H1 (cell line): Measurements from ENCODE around the gene SCCPDH. TPM values are rescaled to one million over a fixed set of nuclear protein-coding genes. Genes with fewer than 3 reads are reported as not detected.

Source experiments
- CTCF ChIA-PET: fragments of 300-600 bp; sonication (Branson Sonifier 250); formaldehyde crosslinking; loops from one replicate; lab custom pipeline; 2021; ENCODE audit not compliant: partially characterized antibody; lab: Charles Lee
- POLR2A ChIA-PET: fragments of 300-600 bp; sonication (Branson Sonifier 250); formaldehyde crosslinking; loops from one replicate; lab custom pipeline; 2021; ENCODE audit warnings: inconsistent platforms; ENCODE audit not compliant: partially characterized antibody; lab: Charles Lee
- DNase-seq, 2 experiments: peaks; one replicate each; pipeline versions ENCODE4 v3.0.0 to v3.0.0-alpha.2; 2010 to 2022; ENCODE audit warnings: low spot score in 2 of 2, low read depth in 1 of 2, mixed read lengths in 1 of 2
- FAIRE-seq: peaks from 2 replicates; lab custom pipeline; 2011; peaks lifted over from hg19 to GRCh38; lab: Jason Lieb, UNC
- H2AFZ ChIP-seq: 2 replicates; pipeline ENCODE4 v1.8.1; 2012; ENCODE audit warnings: low read length, inconsistent platforms
- H2AK5ac ChIP-seq: 2 replicates; pipeline ENCODE4 v1.6.1; 2013; ENCODE audit warnings: low read depth, low read length
- H2BK120ac ChIP-seq: replicated peaks from 2 replicates; pipeline ENCODE3; 2013; ENCODE audit warnings: low read depth, low read length, inconsistent platforms
- H2BK12ac ChIP-seq: 2 replicates; pipeline ENCODE4 v1.6.1; 2013; ENCODE audit warnings: low read depth, low read length
- H2BK15ac ChIP-seq: 2 replicates; pipeline ENCODE4 v1.6.1; 2013; ENCODE audit warnings: low read length
- H2BK20ac ChIP-seq: 2 replicates; pipeline ENCODE4 v1.6.1; 2013; ENCODE audit warnings: low read length
- H2BK5ac ChIP-seq: 2 replicates; pipeline ENCODE4 v1.6.1; 2013; ENCODE audit warnings: low read depth, low read length
- H3K14ac ChIP-seq: 2 replicates; pipeline ENCODE4 v1.6.1; 2013; ENCODE audit warnings: inconsistent platforms; ENCODE audit not compliant: insufficient read length
- H3K18ac ChIP-seq: 2 replicates; pipeline ENCODE4 v1.6.1; 2013; ENCODE audit warnings: low read length; ENCODE audit errors: extremely low read depth
- H3K23ac ChIP-seq: 2 replicates; pipeline ENCODE4 v1.6.1; 2013; ENCODE audit warnings: inconsistent platforms; ENCODE audit not compliant: insufficient read length
- H3K23me2 ChIP-seq: 2 replicates; pipeline ENCODE4 v1.6.1; 2013; ENCODE audit warnings: low read depth, low read length
- H3K27ac ChIP-seq: 2 replicates; pipeline ENCODE4 v1.6.1; 2011; ENCODE audit warnings: low read depth, low read length, inconsistent platforms
- H3K27me3 ChIP-seq, 4 experiments: replicated peaks in 1 of 4; 1 replicate in 1 of 4; 2 replicates in 3 of 4; pipeline versions ENCODE4 v1.6.1 to v1.8.1; 2011 to 2013; ENCODE audit warnings: low read length in 3 of 4, mild to moderate bottlenecking in 3 of 4, inconsistent platforms in 2 of 4, mixed read lengths in 2 of 4, moderate library complexity in 1 of 4; ENCODE audit not compliant: control insufficient read depth in 3 of 4, insufficient read depth in 3 of 4; ENCODE audit errors: extremely low read depth in 1 of 4
- H3K36me3 ChIP-seq, 4 experiments: 2 replicates each; pipeline versions ENCODE4 v1.6.1 to v1.8.1; 2011 to 2013; ENCODE audit warnings: mild to moderate bottlenecking in 4 of 4, low read length in 3 of 4, moderate library complexity in 2 of 4, control low read depth in 1 of 4, inconsistent platforms in 1 of 4; ENCODE audit not compliant: insufficient read depth in 4 of 4, control insufficient read depth in 2 of 4
- H3K4ac ChIP-seq: replicated peaks from 2 replicates; pipeline ENCODE3; 2013; ENCODE audit warnings: low read length, low read depth, mixed read lengths, inconsistent platforms; ENCODE audit not compliant: insufficient read length
- H3K4me1 ChIP-seq, 4 experiments: replicated peaks in 1 of 4; 1 replicate in 1 of 4; 2 replicates in 3 of 4; pipeline versions ENCODE4 v1.6.1 to v1.8.1; 2011 to 2013; ENCODE audit warnings: low read length in 3 of 4, inconsistent platforms in 2 of 4, mixed read lengths in 1 of 4; ENCODE audit not compliant: insufficient read depth in 4 of 4, control insufficient read depth in 3 of 4
- H3K4me2 ChIP-seq, 2 experiments: 2 replicates each; pipeline versions ENCODE4 v1.6.1 to v1.8.1; 2011 to 2013; ENCODE audit warnings: low read depth in 2 of 2, low read length in 2 of 2, control low read depth in 1 of 2, inconsistent platforms in 1 of 2, mild to moderate bottlenecking in 1 of 2; ENCODE audit not compliant: insufficient read depth in 1 of 2
- H3K4me3 ChIP-seq, 4 experiments: fragments of 200-600, 300-600 bp in 1 of 4; sonication (generic), shearing (Covaris generic), sonication (Bioruptor Twin) in 1 of 4; 2 replicates each; pipeline versions ENCODE4 v1.5.1 to v1.8.1; 2011 to 2016; ENCODE audit warnings: low read length in 4 of 4, low read depth in 3 of 4, control low read depth in 2 of 4, inconsistent platforms in 2 of 4, mild to moderate bottlenecking in 2 of 4, mixed read lengths in 1 of 4, moderate library complexity in 1 of 4; ENCODE audit not compliant: insufficient read depth in 2 of 4; ENCODE audit errors: extremely low read depth in 1 of 4
- H3K56ac ChIP-seq: replicated peaks from 2 replicates; pipeline ENCODE3; 2013; ENCODE audit warnings: low read depth, mild to moderate bottlenecking, mixed read lengths, low read length, inconsistent platforms; ENCODE audit not compliant: insufficient read length
- H3K79me1 ChIP-seq: 2 replicates; pipeline ENCODE4 v1.6.1; 2013; ENCODE audit warnings: low read depth, low read length, control low read depth
- H3K79me2 ChIP-seq, 2 experiments: 2 replicates each; pipeline versions ENCODE4 v1.6.1 to v1.8.1; 2012 to 2013; ENCODE audit warnings: low read length in 2 of 2, mild to moderate bottlenecking in 2 of 2, inconsistent platforms in 1 of 2; ENCODE audit not compliant: insufficient read depth in 2 of 2, control insufficient read depth in 1 of 2
- H3K9ac ChIP-seq, 4 experiments: replicated peaks in 1 of 4; 1 replicate in 1 of 4; 2 replicates in 3 of 4; pipeline versions ENCODE4 v1.6.1 to v1.8.1; 2011 to 2013; ENCODE audit warnings: low read depth in 3 of 4, low read length in 3 of 4, control low read depth in 2 of 4, mild to moderate bottlenecking in 2 of 4, moderate library complexity in 2 of 4, inconsistent platforms in 1 of 4; ENCODE audit errors: extremely low read depth in 1 of 4
- H3K9me3 ChIP-seq, 2 experiments: 2 replicates each; pipeline versions ENCODE4 v1.6.1 to v1.8.1; 2012 to 2013; ENCODE audit warnings: mild to moderate bottlenecking in 2 of 2, moderate library complexity in 2 of 2, control low read depth in 1 of 2, inconsistent platforms in 1 of 2, low read depth in 1 of 2, low read length in 1 of 2, mixed read lengths in 1 of 2; ENCODE audit not compliant: insufficient read depth in 2 of 2
- H4K20me1 ChIP-seq, 2 experiments: replicated peaks in 1 of 2; 2 replicates each; pipeline versions ENCODE3 to v1.8.1; 2011 to 2013; ENCODE audit warnings: inconsistent platforms in 2 of 2, low read length in 2 of 2, mild to moderate bottlenecking in 1 of 2; ENCODE audit not compliant: insufficient read depth in 2 of 2, control insufficient read depth in 1 of 2
- H4K5ac ChIP-seq: 2 replicates; pipeline ENCODE4 v1.6.1; 2013; ENCODE audit warnings: low read length, low read depth, mixed read lengths, inconsistent platforms; ENCODE audit not compliant: insufficient read length
- H4K8ac ChIP-seq: 2 replicates; pipeline ENCODE4 v1.8.0; 2013; ENCODE audit warnings: mild to moderate bottlenecking, moderate library complexity, low read length, inconsistent platforms; ENCODE audit not compliant: insufficient read depth; ENCODE audit errors: extremely low read depth
- H4K91ac ChIP-seq: replicated peaks from 2 replicates; pipeline ENCODE3; 2013; ENCODE audit warnings: low read length, mixed read lengths, inconsistent platforms; ENCODE audit not compliant: insufficient read length
- BCL11A ChIP-seq, 2 experiments: IDR thresholded peaks; one replicate each; pipeline ENCODE4 v1.6.1; 2011; ENCODE audit warnings: low read depth in 2 of 2, low read length in 2 of 2, mild to moderate bottlenecking in 2 of 2
- CEBPB ChIP-seq: IDR thresholded peaks from 2 replicates; pipeline ENCODE4 v1.6.1; 2012; ENCODE audit warnings: low read depth, low read length
- CREB1 ChIP-seq: IDR thresholded peaks from 2 replicates; pipeline ENCODE4 v1.6.1; 2012; ENCODE audit warnings: inconsistent platforms
- E2F6 ChIP-seq: IDR thresholded peaks from 2 replicates; pipeline ENCODE4 v1.6.1; 2012; ENCODE audit warnings: inconsistent platforms
- EZH2 ChIP-seq: fragments of 200-600 bp; sonication (generic); IDR thresholded peaks from 2 replicates; pipeline ENCODE4 v1.7.1; 2012; ENCODE audit warnings: low read depth, mild to moderate bottlenecking, moderate library complexity, low read length, inconsistent platforms; ENCODE audit not compliant: severe bottlenecking
- HDAC2 ChIP-seq, 2 experiments: fragments of 300-600 bp in 1 of 2; sonication (generic) in 1 of 2; IDR thresholded peaks; 2 replicates each; pipeline ENCODE4 v1.6.1; 2011 to 2012; ENCODE audit warnings: low read depth in 2 of 2, low read length in 2 of 2, mild to moderate bottlenecking in 2 of 2, moderate library complexity in 2 of 2, borderline replicate concordance in 1 of 2, inconsistent platforms in 1 of 2
- JUN ChIP-seq: IDR thresholded peaks from 2 replicates; pipeline ENCODE4 v1.6.1; 2011; ENCODE audit warnings: low read depth, mild to moderate bottlenecking, improper control_type of control experiment, low read length
- MAX ChIP-seq: IDR thresholded peaks from 2 replicates; pipeline ENCODE4 v1.6.1; 2012; ENCODE audit warnings: inconsistent platforms
- NRF1 ChIP-seq: IDR thresholded peaks from 2 replicates; pipeline ENCODE4 v1.6.1; 2011; ENCODE audit warnings: mild to moderate bottlenecking, low read depth, low read length, improper control_type of control experiment
- POLR2A ChIP-seq, 2 experiments: IDR thresholded peaks; 1 replicate in 1 of 2; 2 replicates in 1 of 2; pipeline ENCODE4 v1.6.1; 2011; ENCODE audit warnings: low read depth in 2 of 2, low read length in 2 of 2, mild to moderate bottlenecking in 2 of 2; ENCODE audit errors: control extremely low read depth in 1 of 2
- RBBP5 ChIP-seq: IDR thresholded peaks from 2 replicates; pipeline ENCODE4 v1.7.1; 2012; ENCODE audit warnings: low read depth, mild to moderate bottlenecking, inconsistent platforms, low read length, moderate library complexity, borderline replicate concordance
- RXRA ChIP-seq: IDR thresholded peaks from 2 replicates; pipeline ENCODE4 v1.6.1; 2011; ENCODE audit warnings: low read depth, mild to moderate bottlenecking, low read length, moderate library complexity; ENCODE audit not compliant: insufficient read depth
- TAF1 ChIP-seq: IDR thresholded peaks from 2 replicates; pipeline ENCODE4 v1.6.1; 2011; ENCODE audit warnings: mild to moderate bottlenecking, low read depth, low read length
- YY1 ChIP-seq: IDR thresholded peaks from 2 replicates; pipeline ENCODE4 v1.6.1; 2011; ENCODE audit warnings: low read depth, mild to moderate bottlenecking, low read length
- WGBS, 2 experiments: shearing (Covaris generic) in 1 of 2; methylation state at CpG; one replicate each; pipeline versions ENCODE4 v1.1.6 to v1.1.7; 2013 to 2015; ENCODE audit warnings: low lambda C conversion rate in 2 of 2, mixed read lengths in 2 of 2, inconsistent platforms in 1 of 2, low coverage in 1 of 2, missing lambda C conversion rate in 1 of 2; ENCODE audit not compliant: insufficient replicate concordance in 2 of 2, insufficient coverage in 1 of 2, insufficient read length in 1 of 2; ENCODE audit errors: extremely low coverage in 1 of 2, missing lambda C conversion rate in 1 of 2; 5-methylcytosine and 5-hydroxymethylcytosine counted together
- polyA plus RNA-seq, 7 experiments: library from polyadenylated mRNA; depleted of rRNA in 3 of 7; stranded (reverse) in 5 of 7; unstranded in 2 of 7; fragments of >200 nt in 5 of 7; fragments of 200-250 nt in 2 of 7; gene quantifications; 1 replicate in 5 of 7; 2 replicates in 1 of 7; 4 replicates in 1 of 7; pipeline versions ENCODE4 v1.2.1 to v1.2.3, GENCODE V29; 2011 to 2013; ENCODE audit warnings: missing spikeins in 2 of 7, mixed read lengths in 2 of 7
- total RNA-seq: library from RNA; stranded (reverse); fragmentation: NEBNext Ultra II Directional; extraction: Animal tissue kit (Norgen Biotek cat#: 25700); gene quantifications from 2 replicates; pipeline ENCODE4 v1.2.1, GENCODE V29; 2021

The SCCPDH gene
- total and polyA plus RNA-seq, 2 of the 8 experiments (the other 6 are each of a cell fraction or from before 2014, with no cell fraction given), result 9.5 to 17.0 TPM

- H4K91ac ChIP-seq, result no peak overlapping the region
- H3K14ac ChIP-seq, result no peak overlapping the region
- H2BK15ac ChIP-seq, result no peak overlapping the region
- no peak overlapping the region for H2BK120ac ChIP-seq
- H2AFZ ChIP-seq, result no peak overlapping the region
- peaks cover 0 to 14% (median 6%) of the 10 kb centered on the region in 4 experiments; a peak in 6 of 7 replicates for H3K4me1 ChIP-seq
- H4K8ac ChIP-seq, result no peak overlapping the region
- H2AK5ac ChIP-seq, result no peak overlapping the region
- CTCF ChIA-PET, result interaction anchor here (0.8 to 2.0 kb wide), 3 partner anchors 9 to 77 kb away, joined by 3 to 7 read pairs (median 3); no protein-coding TSS in a partner anchor
- no peaks in the 10 kb centered on the region for H3K23me2 ChIP-seq
- H2BK12ac ChIP-seq, result 0 out of 2 replicates have a peak overlapping the region, but pooled peaks have one; percentile 43
- H3K4me2 ChIP-seq, result no peak overlapping the region
- H2BK20ac ChIP-seq, result no peak overlapping the region
- H4K5ac ChIP-seq, result no peak overlapping the region
- no peaks in the 10 kb centered on the region for H3K79me2 ChIP-seq
- H3K23ac ChIP-seq, result no peak overlapping the region
- FAIRE-seq (no peak), DNase-seq (no peak)
- no peak overlapping the region for H3K56ac ChIP-seq
- WGBS, 2 experiments, result 88% methylated on average over 7 of the region's 7 CpGs; no CpG with 5 or more reads in 1 of the 2 experiments
- H3K79me1 ChIP-seq, result no peaks in the 10 kb centered on the region
- POLR2A ChIA-PET, result interaction anchor here (1.0 kb wide), 1 partner anchor 14 kb away, joined by 3 read pairs; no protein-coding TSS in a partner anchor
- no peak overlapping the region for H3K4ac ChIP-seq
- no peak overlapping the region for H3K9ac ChIP-seq
- no peak overlapping the region for H3K27ac ChIP-seq
- H3K27me3 ChIP-seq, result no peaks in the 10 kb centered on the region
- H3K36me3 ChIP-seq, result no peaks in the 10 kb centered on the region; a peak in 2 of 8 replicates
- no peaks in the 10 kb centered on the region for H3K9me3 ChIP-seq
- H4K20me1 ChIP-seq, result no peaks in the 10 kb centered on the region
- no peak overlapping the region for H2BK5ac ChIP-seq
- H3K18ac ChIP-seq, result no peak overlapping the region
- no peak overlapping the region for H3K4me3 ChIP-seq
- TF ChIP-seq CREB1, result no peak
- TF ChIP-seq YY1, result no peak
- no peak for TF ChIP-seq EZH2
- no peak for TF ChIP-seq RXRA
- TF ChIP-seq CEBPB, result no peak
- TF ChIP-seq BCL11A (IDR thresholded peaks at IDR 0.05; ENCODE audit: low read depth in 2 of 2, low read length in 2 of 2), result no peak
- TF ChIP-seq RBBP5, result no peak
- no peak for TF ChIP-seq HDAC2 (IDR thresholded peaks at IDR 0.05; ENCODE audit: borderline replicate concordance in 1 of 2, low read depth in 2 of 2, low read length in 2 of 2)
- TF ChIP-seq TAF1, result no peak
- no peak for TF ChIP-seq NRF1
- TF ChIP-seq POLR2A (IDR thresholded peaks at IDR 0.05; ENCODE audit: control extremely low read depth in 1 of 2, low read depth in 2 of 2, low read length in 2 of 2), result no peak
- no peak for TF ChIP-seq JUN
- no peak for TF ChIP-seq E2F6
- TF ChIP-seq MAX, result no peak
Measured at GRCh38 chr1:246769306-246769705, 45.1 kb downstream of the SCCPDH start.
